Measurements from ENCODE around the gene STK39. TPM values are rescaled to one million over a fixed set of nuclear protein-coding genes. Genes with fewer than 3 reads are reported as not detected.

Gene STK39
- polyA plus RNA-seq (2013) = 4.8 and 4.9 TPM in 2 replicates

GRCh38 chr2:168247341-168248261 is at the start of gene STK39:
STK39 (minus strand) TSS chr2:168247595; CDS start chr2:168247435, 160 bp downstream.
- Histone ChIP-seq H4K8ac (ENCODE audit: low read depth, low read length) (peak within 1 kb of the TSS; percentile 70), H3K27ac (ENCODE audit: low read depth, low read length) (peak within 1 kb of the TSS; percentile 40), H4K91ac (ENCODE audit: low read depth, low read length) (peak within 1 kb of the TSS; percentile 45), H3K79me2 (ENCODE audit: control insufficient read depth, insufficient read depth, low read length, poor library complexity) (no peaks in the 10 kb centered on the region), H2AFZ (ENCODE audit: insufficient read depth, low read length, poor library complexity) (peak within 1 kb of the TSS; percentile 71), H2AK5ac (ENCODE audit: low read length) (no peak within 1 kb of the TSS), H2BK5ac (ENCODE audit: low read depth, low read length, poor library complexity) (peak within 1 kb of the TSS; percentile 68), H3K9me3 (ENCODE audit: insufficient read depth, low read depth, low read length) (no peaks in the 10 kb centered on the region), H3K4me2 (ENCODE audit: low read length) (peak within 1 kb of the TSS; percentile 89), H3K79me1 (ENCODE audit: low read length) (peaks cover 2% of the 10 kb centered on the region), H3K4me3 (ENCODE audit: low read depth, low read length) (peak within 1 kb of the TSS; percentile 79), H3K18ac (ENCODE audit: low read length) (no peak within 1 kb of the TSS), H3K23ac (ENCODE audit: low read length) (no peak within 1 kb of the TSS), H2BK12ac (ENCODE audit: low read length) (peak within 1 kb of the TSS; percentile 62), H2BK120ac (ENCODE audit: insufficient read depth, low read length, poor library complexity) (peak within 1 kb of the TSS; percentile 71), H3K14ac (ENCODE audit: low read length) (no peak within 1 kb of the TSS), H3K36me3 (ENCODE audit: control insufficient read depth in 1 of 2, insufficient read depth in 2 of 2, low read length in 2 of 2) (no peaks in the 10 kb centered on the region), H4K12ac (ENCODE audit: low read depth, low read length) (peak within 1 kb of the TSS; percentile 73), H3K4me1 (ENCODE audit: control insufficient read depth in 1 of 2, insufficient read depth in 2 of 2, low read length in 2 of 2) (peaks cover 0 to 3% of the 10 kb centered on the region in 2 experiments), H3K27me3 (ENCODE audit: insufficient read depth, low read length) (no peaks in the 10 kb centered on the region), H3K4ac (ENCODE audit: low read depth, low read length) (peak within 1 kb of the TSS; percentile 37), H3K9ac (ENCODE audit: low read length) (peak within 1 kb of the TSS; percentile 16)
- no CpG with 5 or more reads among the region's 91 CpGs for WGBS (ENCODE audit: extremely low coverage, insufficient coverage, insufficient read length)
- peak; percentile 25 to 59 for DNase-seq

DNA sequence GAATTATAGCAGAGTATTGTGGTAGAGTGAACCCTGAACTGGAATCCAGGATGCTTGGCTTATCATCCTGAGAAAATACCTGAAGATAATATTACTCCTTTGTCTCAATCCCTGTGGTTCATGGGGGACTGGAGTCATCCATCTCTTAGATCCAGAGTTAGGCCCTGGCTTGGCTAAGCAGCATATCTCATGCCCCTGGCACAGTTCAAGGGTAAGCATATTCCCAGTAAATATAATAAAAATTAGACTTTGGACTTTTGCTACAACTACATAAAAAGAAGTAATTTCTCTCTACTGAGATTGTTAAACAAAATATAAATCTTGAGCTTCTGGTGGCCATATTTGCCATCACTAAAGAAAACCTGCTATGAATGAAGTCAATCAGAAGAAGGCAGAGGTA is 47.7 kb upstream of the STK39 start:
- no peaks in the 10 kb centered on the region for H3K36me3 ChIP-seq (ENCODE audit: control insufficient read depth in 1 of 2, insufficient read depth in 2 of 2, low read length in 2 of 2)
- H3K9ac ChIP-seq (ENCODE audit: low read length) = no peak overlapping the region
- DNase-seq = no peak

GRCh38 chr2:168294409-168294808 is 47.0 kb upstream of the STK39 start:
- Histone ChIP-seq H2BK12ac (ENCODE audit: low read length) (no peak overlapping the region), H4K12ac (ENCODE audit: low read depth, low read length) (no peak overlapping the region), H3K4me2 (ENCODE audit: low read length) (no peak overlapping the region), H3K79me2 (ENCODE audit: control insufficient read depth, insufficient read depth, low read length, poor library complexity) (no peaks in the 10 kb centered on the region), H3K79me1 (ENCODE audit: low read length) (no peaks in the 10 kb centered on the region), H3K14ac (ENCODE audit: low read length) (no peak overlapping the region), H3K36me3 (ENCODE audit: control insufficient read depth in 1 of 2, insufficient read depth in 2 of 2, low read length in 2 of 2) (no peaks in the 10 kb centered on the region), H3K18ac (ENCODE audit: low read length) (no peak overlapping the region), H2AFZ (ENCODE audit: insufficient read depth, low read length, poor library complexity) (no peak overlapping the region), H3K27me3 (ENCODE audit: insufficient read depth, low read length) (no peaks in the 10 kb centered on the region), H3K9me3 (ENCODE audit: insufficient read depth, low read depth, low read length) (no peaks in the 10 kb centered on the region), H3K23ac (ENCODE audit: low read length) (no peak overlapping the region), H3K4me1 (ENCODE audit: control insufficient read depth in 1 of 2, insufficient read depth in 2 of 2, low read length in 2 of 2) (peaks cover 0 to 2% of the 10 kb centered on the region in 2 experiments), H3K4me3 (ENCODE audit: low read depth, low read length) (no peak overlapping the region), H4K91ac (ENCODE audit: low read depth, low read length) (no peak overlapping the region), H2BK5ac (ENCODE audit: low read depth, low read length, poor library complexity) (no peak overlapping the region), H2BK120ac (ENCODE audit: insufficient read depth, low read length, poor library complexity) (no peak overlapping the region), H4K8ac (ENCODE audit: low read depth, low read length) (no peak overlapping the region), H2AK5ac (ENCODE audit: low read length) (no peak overlapping the region), H3K27ac (ENCODE audit: low read depth, low read length) (no peak overlapping the region), H3K9ac (ENCODE audit: low read length) (no peak overlapping the region), H3K4ac (ENCODE audit: low read depth, low read length) (no peak overlapping the region)
- WGBS (ENCODE audit: extremely low coverage, insufficient coverage, insufficient read length) = no CpG with 5 or more reads among the region's 2 CpGs
- DNase-seq = no peak

More for the DNA sequence above, 47.7 kb upstream of the STK39 start:
- no peak overlapping the region for H3K4ac ChIP-seq (ENCODE audit: low read depth, low read length)
- no peak overlapping the region for H4K8ac ChIP-seq (ENCODE audit: low read depth, low read length)
- no peak overlapping the region for H3K4me3 ChIP-seq (ENCODE audit: low read depth, low read length)
- no peak overlapping the region for H2BK12ac ChIP-seq (ENCODE audit: low read length)
- no peak overlapping the region for H4K12ac ChIP-seq (ENCODE audit: low read depth, low read length)
- no peaks in the 10 kb centered on the region for H3K79me2 ChIP-seq (ENCODE audit: control insufficient read depth, insufficient read depth, low read length, poor library complexity)
- H4K91ac ChIP-seq (ENCODE audit: low read depth, low read length) = no peak overlapping the region
- no peak overlapping the region for H2BK120ac ChIP-seq (ENCODE audit: insufficient read depth, low read length, poor library complexity)
- H2BK5ac ChIP-seq (ENCODE audit: low read depth, low read length, poor library complexity) = no peak overlapping the region
- H3K4me1 ChIP-seq (ENCODE audit: control insufficient read depth in 1 of 2, insufficient read depth in 2 of 2, low read length in 2 of 2) = peaks cover 0 to 2% of the 10 kb centered on the region in 2 experiments
- H3K14ac ChIP-seq (ENCODE audit: low read length) = no peak overlapping the region
- H3K27me3 ChIP-seq (ENCODE audit: insufficient read depth, low read length) = no peaks in the 10 kb centered on the region
- H2AK5ac ChIP-seq (ENCODE audit: low read length) = no peak overlapping the region
- H3K9me3 ChIP-seq (ENCODE audit: insufficient read depth, low read depth, low read length) = no peaks in the 10 kb centered on the region
- no peak overlapping the region for H3K27ac ChIP-seq (ENCODE audit: low read depth, low read length)
- no peak overlapping the region for H3K4me2 ChIP-seq (ENCODE audit: low read length)
- no peak overlapping the region for H2AFZ ChIP-seq (ENCODE audit: insufficient read depth, low read length, poor library complexity)
- H3K23ac ChIP-seq (ENCODE audit: low read length) = no peak overlapping the region
- H3K79me1 ChIP-seq (ENCODE audit: low read length) = no peaks in the 10 kb centered on the region
- no peak overlapping the region for H3K18ac ChIP-seq (ENCODE audit: low read length)

GRCh38 chr2:168293766-168294165 is 46.4 kb upstream of the STK39 start:
- no CpG with 5 or more reads among the region's 4 CpGs for WGBS (ENCODE audit: extremely low coverage, insufficient coverage, insufficient read length)
- Histone ChIP-seq H3K79me1 (ENCODE audit: low read length) (no peaks in the 10 kb centered on the region), H2BK120ac (ENCODE audit: insufficient read depth, low read length, poor library complexity) (no peak overlapping the region), H2AFZ (ENCODE audit: insufficient read depth, low read length, poor library complexity) (no peak overlapping the region), H3K18ac (ENCODE audit: low read length) (no peak overlapping the region), H3K27ac (ENCODE audit: low read depth, low read length) (no peak overlapping the region), H2BK5ac (ENCODE audit: low read depth, low read length, poor library complexity) (no peak overlapping the region), H4K12ac (ENCODE audit: low read depth, low read length) (no peak overlapping the region), H4K8ac (ENCODE audit: low read depth, low read length) (no peak overlapping the region), H2AK5ac (ENCODE audit: low read length) (no peak overlapping the region), H3K36me3 (ENCODE audit: control insufficient read depth in 1 of 2, insufficient read depth in 2 of 2, low read length in 2 of 2) (no peaks in the 10 kb centered on the region), H3K9me3 (ENCODE audit: insufficient read depth, low read depth, low read length) (no peaks in the 10 kb centered on the region), H3K4me1 (ENCODE audit: control insufficient read depth in 1 of 2, insufficient read depth in 2 of 2, low read length in 2 of 2) (peaks cover 0 to under 1% of the 10 kb centered on the region in 2 experiments), H2BK12ac (ENCODE audit: low read length) (no peak overlapping the region), H3K4me2 (ENCODE audit: low read length) (no peak overlapping the region), H3K79me2 (ENCODE audit: control insufficient read depth, insufficient read depth, low read length, poor library complexity) (no peaks in the 10 kb centered on the region), H3K23ac (ENCODE audit: low read length) (no peak overlapping the region), H3K14ac (ENCODE audit: low read length) (no peak overlapping the region), H3K4me3 (ENCODE audit: low read depth, low read length) (no peak overlapping the region), H4K91ac (ENCODE audit: low read depth, low read length) (no peak overlapping the region), H3K4ac (ENCODE audit: low read depth, low read length) (no peak overlapping the region), H3K27me3 (ENCODE audit: insufficient read depth, low read length) (no peaks in the 10 kb centered on the region), H3K9ac (ENCODE audit: low read length) (no peak overlapping the region)
- no peak for DNase-seq

Data from trophoblast cell (in vitro differentiated cells and primary cell).